Muscle of leg (tissue), 11 donors: ENCODE measurements around the gene CD46. TPM values are rescaled to one million over a fixed set of nuclear protein-coding genes. Genes with fewer than 3 reads are reported as not detected.

ENCODE experiments used
- DNase-seq: peaks from one replicate; pipeline ENCODE4 v3.0.0; 2013
- H3K27ac ChIP-seq: one replicate; pipeline ENCODE4 v1.5.1; 2013; ENCODE audit warnings: mild to moderate bottlenecking, low read length, control low read depth
- H3K27me3 ChIP-seq: one replicate; pipeline ENCODE4 v1.6.1; 2013; ENCODE audit warnings: low read length; ENCODE audit not compliant: control insufficient read depth, insufficient read depth
- H3K36me3 ChIP-seq: one replicate; pipeline ENCODE4 v1.6.1; 2013; ENCODE audit warnings: low read length; ENCODE audit not compliant: control insufficient read depth, insufficient read depth
- H3K4me1 ChIP-seq: one replicate; pipeline ENCODE4 v1.6.1; 2013; ENCODE audit warnings: low read length; ENCODE audit not compliant: control insufficient read depth, insufficient read depth
- H3K4me3 ChIP-seq: one replicate; pipeline ENCODE4 v1.5.1; 2013; ENCODE audit warnings: low read length, control low read depth
- H3K9me3 ChIP-seq: replicated peaks from 2 replicates; pipeline ENCODE4 v1.6.1; 2013; ENCODE audit warnings: low read depth, low read length; ENCODE audit not compliant: control insufficient read depth
- WGBS: methylation state at CpG from one replicate; pipeline ENCODE4 v1.1.5; 2013; ENCODE audit warnings: missing lambda C conversion rate; ENCODE audit not compliant: insufficient coverage; 5-methylcytosine and 5-hydroxymethylcytosine counted together
- polyA plus RNA-seq, 8 donors: library from polyadenylated mRNA; unstranded; fragments of 120-200 nt; gene quantifications; one replicate each; pipeline versions ENCODE4 v1.2.1 to v1.2.3, GENCODE V29; 2013; ENCODE audit warnings: inconsistent platforms in 1 of 8, low replicate concordance in 1 of 8; ENCODE audit not compliant: insufficient read length in 8 of 8, insufficient read depth in 1 of 8
- total RNA-seq: library from RNA; stranded (reverse); fragments of 120-200 nt; gene quantifications from one replicate; pipeline ENCODE4 v1.2.4, GENCODE V29; 2013

The CD46 gene
- total and polyA plus RNA-seq, 9 donors = 52.1 to 97.3 (median 77.3) TPM

DNA sequence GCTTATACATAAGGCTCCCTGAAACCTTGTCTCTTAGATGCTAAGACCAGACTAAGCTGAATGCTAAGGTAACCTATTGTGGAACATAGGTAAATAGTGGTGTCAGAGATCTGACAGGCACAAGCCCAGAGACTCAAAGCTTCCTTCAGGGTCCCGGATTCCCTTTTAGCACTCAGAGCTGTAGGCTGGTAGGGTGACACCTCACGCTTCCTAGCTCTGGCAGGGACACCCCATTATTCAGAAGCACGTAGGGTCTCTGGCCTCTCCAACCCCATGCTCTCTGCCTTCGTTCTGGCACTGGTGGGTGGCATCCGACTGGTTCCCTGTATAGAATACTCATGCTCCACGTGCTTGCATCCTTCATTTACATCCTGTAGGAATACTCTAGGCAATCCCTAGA lies 90.7 kb downstream of the CD46 start:
- Histone ChIP-seq H3K27ac (no peak overlapping the region), H3K4me1 (no peaks in the 10 kb centered on the region), H3K4me3 (no peak overlapping the region), H3K9me3 (no peaks in the 10 kb centered on the region), H3K27me3 (no peaks in the 10 kb centered on the region), H3K36me3 (no peaks in the 10 kb centered on the region)
- DNase-seq = no peak
- WGBS = 84% methylated on average over 3 of the region's 6 CpGs

DNA sequence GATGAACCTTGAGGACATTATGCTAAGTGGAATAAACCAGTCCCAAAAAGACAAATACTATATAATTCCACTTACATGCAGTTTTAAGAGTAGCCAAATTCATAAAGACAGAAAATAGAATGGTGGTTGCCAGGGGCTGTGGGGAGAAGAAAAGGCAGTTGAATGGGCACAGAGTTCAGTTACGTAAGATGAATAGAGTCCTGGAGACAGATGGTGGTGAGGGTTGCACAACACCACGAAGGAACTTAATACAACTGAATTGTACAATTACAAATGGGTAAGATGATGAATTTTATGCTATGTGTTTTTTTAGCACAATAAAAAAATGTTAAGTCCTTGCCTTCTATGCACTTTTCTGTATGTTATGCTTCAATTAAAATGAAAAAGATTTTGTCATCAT lies 92.5 kb downstream of the CD46 start:
- H3K9me3 ChIP-seq = no peaks in the 10 kb centered on the region
- no CpG with 5 or more reads among the region's 2 CpGs for WGBS

More for the DNA sequence above, 92.5 kb downstream of the CD46 start:
- no peak overlapping the region for H3K27ac ChIP-seq
- H3K4me3 ChIP-seq = no peak overlapping the region
- peaks cover 2% of the 10 kb centered on the region for H3K36me3 ChIP-seq
- no peaks in the 10 kb centered on the region for H3K27me3 ChIP-seq
- no peak for DNase-seq
- peaks cover 6% of the 10 kb centered on the region for H3K4me1 ChIP-seq

Other genes starting within 250 kb of the CD46 start
- gene CR1L, start 106.9 kb upstream of the CD46 start, total RNA-seq = 0.22 TPM
- gene CR1L, start 106.9 kb upstream of the CD46 start, polyA plus RNA-seq = under 1 TPM in 5 of 8 donors, not detected in 3; 0.24 to 0.65 (median 0.34) TPM
- 62.2 TPM for gene CD34, start 159.1 kb downstream of the CD46 start, total RNA-seq
- gene CD34, start 159.1 kb downstream of the CD46 start, polyA plus RNA-seq = 100 to 1,000 TPM; 130 to 204 (median 161) TPM